BE2C (cell line): Measurements from ENCODE around the gene FAM98A.

Experiments
- DNase-seq: peaks from one replicate; pipeline ENCODE4 v3.0.0-alpha.2; 2020
- H3K27me3 ChIP-seq: fragments of 250-450 bp; sonication (Bioruptor Pico); 2 replicates; pipeline ENCODE4 v1.5.1; 2020; ENCODE audit warnings: mild to moderate bottlenecking
- H3K36me3 ChIP-seq: fragments of 250-450 bp; sonication (Bioruptor Pico); 2 replicates; pipeline ENCODE4 v1.5.1; 2020; ENCODE audit warnings: mild to moderate bottlenecking
- H3K4me1 ChIP-seq: fragments of 250-450 bp; sonication (Bioruptor Pico); 2 replicates; pipeline ENCODE4 v1.5.1; 2020
- H3K4me3 ChIP-seq: 2 replicates; pipeline ENCODE4 v1.5.1; 2011; ENCODE audit warnings: low read depth, low read length
- H3K9me3 ChIP-seq: fragments of 250-450 bp; sonication (Bioruptor Pico); 2 replicates; pipeline ENCODE4 v1.5.1; 2020
- CTCF ChIP-seq: IDR thresholded peaks from 2 replicates; pipeline ENCODE4 v1.5.1; 2012; ENCODE audit warnings: mild to moderate bottlenecking, low read depth, low read length

FAM98A gene

GRCh38 chr2:33577668-33578067 lies 21.4 kb downstream of the FAM98A start:
- DNase-seq = no peak
- H3K9me3 ChIP-seq = no peaks in the 10 kb centered on the region
- H3K36me3 ChIP-seq = peaks cover 5% of the 10 kb centered on the region; the same call in 1 of the 2 replicates
- no peaks in the 10 kb centered on the region for H3K27me3 ChIP-seq
- no peak for TF ChIP-seq CTCF
- H3K4me3 ChIP-seq = no peak overlapping the region
- H3K4me1 ChIP-seq = no peaks in the 10 kb centered on the region

GRCh38 chr2:33577084-33577483 lies 22.0 kb downstream of the FAM98A start:
- Histone ChIP-seq H3K4me3 (no peak overlapping the region), H3K9me3 (no peaks in the 10 kb centered on the region), H3K27me3 (no peaks in the 10 kb centered on the region), H3K36me3 (peaks cover 1% of the 10 kb centered on the region; the same call in 1 of the 2 replicates), H3K4me1 (no peaks in the 10 kb centered on the region)
- no peak for TF ChIP-seq CTCF
- DNase-seq = no peak

- Histone ChIP-seq H3K36me3 (no peaks in the 10 kb centered on the region), H3K4me1 (no peaks in the 10 kb centered on the region), H3K9me3 (no peaks in the 10 kb centered on the region), H3K27me3 (no peaks in the 10 kb centered on the region), H3K4me3 (no peak overlapping the region)
- TF ChIP-seq CTCF = no peak
- no peak for DNase-seq
Observed at GRCh38 chr2:33573657-33574056, 25.4 kb downstream of the FAM98A start.

- TF ChIP-seq CTCF = no peak
- no peak overlapping the region for H3K4me3 ChIP-seq
- DNase-seq = no peak
Observed at GRCh38 chr2:33570681-33571080, 28.4 kb downstream of the FAM98A start.

GRCh38 chr2:33561872-33562271 lies 37.2 kb downstream of the FAM98A start:
- Histone ChIP-seq H3K27me3 (no peaks in the 10 kb centered on the region), H3K9me3 (no peaks in the 10 kb centered on the region), H3K4me3 (no peak overlapping the region), H3K4me1 (no peaks in the 10 kb centered on the region), H3K36me3 (no peaks in the 10 kb centered on the region)
- no peak for TF ChIP-seq CTCF
- no peak for DNase-seq

More at GRCh38 chr2:33570681-33571080, 28.4 kb downstream of the FAM98A start:
- Histone ChIP-seq H3K4me1 (no peaks in the 10 kb centered on the region), H3K27me3 (no peaks in the 10 kb centered on the region), H3K9me3 (no peaks in the 10 kb centered on the region), H3K36me3 (no peaks in the 10 kb centered on the region)

- Histone ChIP-seq H3K4me3 (no peak overlapping the region), H3K27me3 (no peaks in the 10 kb centered on the region), H3K9me3 (no peaks in the 10 kb centered on the region), H3K4me1 (no peaks in the 10 kb centered on the region), H3K36me3 (no peaks in the 10 kb centered on the region)
- no peak for TF ChIP-seq CTCF
- no peak for DNase-seq
Observed at GRCh38 chr2:33560017-33560416, 39.1 kb downstream of the FAM98A start.
